ENCODE results near the gene ARRB1. TPM values are rescaled to one million over a fixed set of nuclear protein-coding genes. Genes with fewer than 3 reads are reported as not detected.
A peak's percentile ranks its signal among the peaks of the same experiment; 100 is the strongest.

The ARRB1 gene
- total RNA-seq, 2 donors from 2014 or later: 70.3 to 73.4 TPM

DNA sequence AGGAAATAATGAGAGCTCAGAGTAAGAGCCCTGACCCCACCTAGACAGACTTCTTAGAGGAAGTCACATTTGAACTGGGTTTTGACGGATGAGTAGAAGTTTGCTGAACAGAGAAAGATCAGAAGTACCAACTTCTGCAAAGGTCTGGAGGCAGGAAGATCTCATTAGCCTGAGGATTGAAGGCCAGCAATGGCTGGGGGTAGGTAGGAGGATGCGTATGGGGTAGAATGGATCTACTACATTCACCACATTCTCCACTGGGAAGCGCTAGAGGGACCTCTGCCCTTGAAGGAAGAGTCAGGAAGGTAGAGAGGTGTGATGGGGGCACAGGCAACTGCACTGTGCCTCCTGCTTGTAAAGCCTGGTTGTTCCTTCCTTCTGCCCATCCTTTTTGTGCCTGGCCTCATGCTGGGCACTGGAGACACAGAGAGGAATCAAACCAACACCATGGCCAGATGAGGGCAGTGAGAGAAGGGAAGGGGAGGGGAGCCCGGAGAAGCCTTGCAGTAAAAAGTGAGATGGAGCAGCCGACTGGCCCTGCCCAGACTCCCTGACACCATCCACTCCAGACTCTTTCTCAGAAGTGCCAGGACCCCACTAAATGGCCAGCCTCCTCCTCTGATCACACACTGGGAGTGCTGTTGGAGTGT, 106.0 kb downstream of the ARRB1 start:
- Histone ChIP-seq H3K9me3 (no peaks in the 10 kb centered on the region), H3K4me1 (peaks cover 2% of the 10 kb centered on the region), H3K9ac (ENCODE audit: low read depth in 2 of 2, low read length in 2 of 2) (no peak overlapping the region), H3K27me3 (peaks cover 18% of the 10 kb centered on the region), H3K27ac (no peak overlapping the region), H3K36me3 (no peaks in the 10 kb centered on the region), H3K4me3 (no peak overlapping the region)
- TF ChIP-seq CTCF (IDR thresholded peaks at IDR 0.05): no peak
- intact Hi-C loops (cut with DNase I): loop anchor here (5.0 kb wide), 1 partner anchor 318 kb away; no protein-coding TSS in a partner anchor
- no peak for DNase-seq

DNA sequence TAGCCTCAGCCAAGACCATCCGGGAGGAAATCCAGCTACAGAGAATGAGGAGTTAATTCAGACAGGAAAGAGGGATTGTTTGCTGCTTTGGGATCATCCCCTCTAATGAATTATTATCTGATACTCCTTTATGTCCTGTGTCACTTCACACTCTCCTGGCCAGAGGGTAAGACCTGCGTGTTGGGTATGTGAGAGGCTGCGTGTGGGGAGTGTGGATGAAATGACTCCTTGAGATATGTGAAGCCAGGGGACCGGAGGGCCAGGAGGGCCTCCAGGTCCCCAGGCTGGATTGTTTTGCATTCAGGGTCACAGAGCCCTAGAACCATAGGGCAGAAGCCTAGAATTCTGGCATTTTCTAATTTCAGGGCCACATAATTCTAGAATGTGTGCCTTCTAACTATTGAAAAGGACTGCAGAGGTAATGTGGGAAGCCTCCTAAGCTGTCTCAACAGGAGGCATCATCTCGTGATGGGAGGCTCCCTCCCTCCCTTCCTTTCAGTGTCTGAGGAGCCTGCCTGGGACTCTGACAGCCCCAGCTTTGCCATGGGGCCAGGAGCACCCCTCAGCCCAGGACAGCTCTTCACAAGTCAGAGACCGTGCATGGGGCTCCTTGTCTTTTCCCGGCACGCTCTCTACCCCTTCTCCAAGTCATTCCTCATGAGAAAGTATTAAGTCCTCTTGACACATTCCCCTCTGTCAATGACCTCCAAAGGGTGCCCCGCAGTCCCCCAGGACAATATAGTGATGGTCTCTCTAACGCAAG, 107.2 kb downstream of the ARRB1 start:
- intact Hi-C loops (cut with DNase I): no loop called here
- H3K36me3 ChIP-seq: no peaks in the 10 kb centered on the region
- peaks cover 28% of the 10 kb centered on the region for H3K27me3 ChIP-seq
- DNase-seq: no peak
- H3K4me1 ChIP-seq: peaks cover 6% of the 10 kb centered on the region
- no peak overlapping the region for H3K9ac ChIP-seq (ENCODE audit: low read depth in 2 of 2, low read length in 2 of 2)
- no peak overlapping the region for H3K4me3 ChIP-seq
- H3K27ac ChIP-seq: no peak overlapping the region
- no peak for TF ChIP-seq CTCF (IDR thresholded peaks at IDR 0.05)
- H3K9me3 ChIP-seq: no peaks in the 10 kb centered on the region

DNA sequence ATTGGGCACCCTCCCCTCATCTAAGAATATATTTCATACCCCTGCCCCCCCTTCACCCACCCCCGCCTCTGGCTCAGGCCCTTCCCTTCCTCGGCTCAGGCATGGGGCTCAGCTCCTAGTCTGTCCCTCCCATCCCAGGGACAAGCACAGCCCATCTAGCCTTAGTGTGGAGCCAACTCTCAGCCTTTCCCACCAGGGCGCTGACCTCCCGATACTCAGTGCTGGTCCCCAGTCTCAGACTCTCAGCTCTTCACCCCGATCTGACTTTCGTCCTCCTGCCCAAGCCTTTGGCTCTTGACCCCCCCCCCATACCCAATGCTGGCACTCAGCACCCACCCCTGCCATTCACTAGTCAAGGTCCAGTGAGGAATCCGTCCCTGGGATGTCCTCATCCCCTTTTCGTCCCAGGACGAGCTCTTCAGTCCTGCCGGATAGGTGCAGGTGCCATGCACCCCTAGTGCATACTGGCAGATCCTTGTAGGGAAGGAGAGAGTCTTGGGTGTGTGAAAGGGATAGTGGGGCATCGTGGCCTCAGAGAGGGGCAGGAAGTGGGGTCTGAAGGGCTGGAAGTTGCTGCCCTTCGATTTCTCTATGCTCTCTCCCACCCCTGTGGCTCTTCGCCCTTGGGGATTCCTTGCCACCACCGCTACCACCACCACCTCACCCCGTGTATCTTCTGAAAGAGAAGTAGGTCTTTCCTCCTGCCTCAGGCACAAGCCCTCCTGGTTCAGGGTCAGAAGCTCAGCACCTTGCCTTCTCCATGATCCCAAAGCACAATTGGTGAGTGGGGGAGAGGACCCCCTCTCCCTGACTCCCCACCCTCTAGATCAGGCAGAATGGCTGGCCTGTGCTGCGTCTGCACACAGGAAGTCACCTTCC, 108.5 kb downstream of the ARRB1 start:
- no peak for TF ChIP-seq CTCF (IDR thresholded peaks at IDR 0.05)
- peaks cover 6% of the 10 kb centered on the region for H3K4me1 ChIP-seq
- no peaks in the 10 kb centered on the region for H3K36me3 ChIP-seq
- no peak for DNase-seq
- H3K27me3 ChIP-seq: peaks cover 28% of the 10 kb centered on the region
- intact Hi-C loops (cut with DNase I): no loop called here
- no peak overlapping the region for H3K27ac ChIP-seq
- no peak overlapping the region for H3K9ac ChIP-seq (ENCODE audit: low read depth in 2 of 2, low read length in 2 of 2)
- no peaks in the 10 kb centered on the region for H3K9me3 ChIP-seq
- no peak overlapping the region for H3K4me3 ChIP-seq

DNA sequence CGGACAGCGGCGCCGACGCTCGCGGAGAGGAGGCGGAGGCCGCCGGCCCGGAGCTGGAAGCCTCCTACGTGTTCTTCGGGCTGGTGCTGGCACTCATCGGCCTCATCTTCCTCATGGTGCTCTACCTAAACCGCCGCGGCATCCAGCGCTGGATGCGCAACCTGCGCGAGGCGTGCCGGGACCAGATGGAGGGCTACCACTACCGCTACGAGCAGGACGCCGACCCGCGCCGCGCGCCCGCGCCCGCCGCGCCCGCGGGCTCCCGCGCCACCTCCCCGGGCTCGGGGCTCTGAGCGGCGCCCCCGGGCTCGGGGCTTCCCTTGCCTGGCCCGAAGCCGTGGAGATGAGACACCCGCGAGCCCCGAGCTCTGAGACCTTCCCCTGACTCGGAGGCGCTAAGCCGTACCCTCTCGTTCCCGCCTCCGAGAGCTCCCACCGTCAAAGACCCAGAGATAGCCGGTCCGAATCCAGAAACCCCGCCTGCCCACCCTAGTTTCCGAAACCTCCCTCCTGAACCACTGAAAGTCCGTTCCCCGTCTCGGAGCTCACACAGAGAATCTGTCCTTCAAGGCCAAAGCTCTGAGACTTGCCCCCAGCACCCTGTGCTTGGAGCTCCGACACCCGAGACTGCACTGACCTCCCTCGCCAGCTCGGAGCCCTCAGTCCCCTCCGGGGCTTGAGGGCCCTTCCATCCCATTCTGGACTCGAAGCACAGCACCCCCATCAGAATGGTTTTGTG, 109.4 kb downstream of the ARRB1 start:
- H3K4me3 ChIP-seq: peak overlapping the region; percentile 34

More for the DNA sequence above, 109.4 kb downstream of the ARRB1 start:
- Histone ChIP-seq H3K27me3 (peaks cover 28% of the 10 kb centered on the region), H3K9me3 (no peaks in the 10 kb centered on the region), H3K4me1 (peaks cover 6% of the 10 kb centered on the region), H3K36me3 (no peaks in the 10 kb centered on the region), H3K27ac (no peak overlapping the region), H3K9ac (ENCODE audit: low read depth in 2 of 2, low read length in 2 of 2) (no peak overlapping the region)
- TF ChIP-seq CTCF (IDR thresholded peaks at IDR 0.05): no peak
- intact Hi-C loops (cut with DNase I): loop anchor here (2.0 kb wide), 1 partner anchor 101 kb away; no protein-coding TSS in a partner anchor
- DNase-seq: no peak

Measured in colonic mucosa (tissue), 4 donors.